Stimulated activated CD8-positive, alpha-beta memory T cell treated with anti-CD3 and anti-CD28 coated beads, Interleukin-7, amount 100 ng/mL, for 4 hours (primary cell): ENCODE measurements around the gene LILRA2.
"Not testable (repeated sequence)": the region's sequence is repeated elsewhere in the genome, so short reads cannot be mapped to it uniquely, and the experiment has no call there.

Experiments
- DNase-seq, 2 donors: peaks; one replicate each; pipeline ENCODE4 v3.0.0-alpha.2; 2020; ENCODE audit warnings: low read depth in 2 of 2

LILRA2 gene

DNA sequence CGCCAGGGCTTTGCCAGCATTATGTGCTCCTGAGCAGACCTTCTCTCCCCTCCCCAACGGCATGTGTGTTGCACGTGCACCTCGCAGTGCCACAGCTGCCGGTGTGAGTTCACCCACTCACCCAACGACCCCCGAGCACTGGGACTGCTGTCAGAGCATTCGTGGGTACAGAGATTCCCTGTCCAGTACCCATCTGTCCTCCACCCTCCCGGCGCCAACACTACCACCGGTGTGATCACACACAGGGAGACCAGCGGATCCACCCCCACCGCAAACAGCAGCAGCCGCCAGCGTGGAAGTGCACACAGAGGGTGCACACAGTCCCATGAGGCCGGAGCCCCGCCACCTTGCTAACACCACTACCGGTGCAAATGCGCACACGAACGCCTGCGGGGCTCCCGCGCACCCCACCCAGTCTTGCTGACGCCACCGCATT lies 35.8 kb downstream of the LILRA2 start:
- no peak for DNase-seq

DNA sequence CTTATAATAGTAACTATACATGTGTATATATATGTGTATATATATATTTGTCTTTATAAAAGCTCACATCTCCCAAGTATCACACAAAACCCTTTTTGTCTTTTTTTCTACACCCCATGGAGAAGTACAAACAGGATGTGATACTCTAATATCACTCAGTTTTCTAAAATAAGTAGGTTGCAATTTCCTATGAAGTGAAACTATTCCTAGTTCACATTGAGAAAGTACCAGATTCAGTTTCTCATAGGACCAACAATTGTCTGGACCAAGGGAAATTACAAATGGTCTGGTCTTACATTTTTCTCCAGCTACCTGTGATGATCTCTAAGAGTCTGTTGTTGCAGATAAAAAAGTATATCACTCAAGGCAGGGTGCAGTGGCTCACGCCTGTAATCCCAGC lies 38.8 kb downstream of the LILRA2 start:
- DNase-seq = no peak

DNA sequence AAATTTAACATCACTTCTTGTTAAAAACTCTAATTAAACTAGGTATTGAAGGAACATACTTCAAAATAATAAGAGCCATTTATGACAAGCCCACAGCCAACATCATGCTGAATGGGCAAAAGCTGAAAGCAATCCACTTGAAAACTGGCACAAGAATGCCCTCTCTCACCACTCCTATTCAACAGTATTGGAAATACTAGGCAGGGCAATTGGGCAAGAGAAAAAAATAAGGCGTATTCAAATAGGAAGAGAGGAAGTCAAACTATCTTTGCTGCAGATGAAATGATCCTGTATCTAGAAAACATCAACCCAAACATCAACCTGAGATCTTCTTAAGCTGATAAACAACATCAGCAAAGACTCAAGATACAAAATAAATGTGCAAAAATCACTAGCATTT lies 41.1 kb downstream of the LILRA2 start:
- no peak for DNase-seq

DNA sequence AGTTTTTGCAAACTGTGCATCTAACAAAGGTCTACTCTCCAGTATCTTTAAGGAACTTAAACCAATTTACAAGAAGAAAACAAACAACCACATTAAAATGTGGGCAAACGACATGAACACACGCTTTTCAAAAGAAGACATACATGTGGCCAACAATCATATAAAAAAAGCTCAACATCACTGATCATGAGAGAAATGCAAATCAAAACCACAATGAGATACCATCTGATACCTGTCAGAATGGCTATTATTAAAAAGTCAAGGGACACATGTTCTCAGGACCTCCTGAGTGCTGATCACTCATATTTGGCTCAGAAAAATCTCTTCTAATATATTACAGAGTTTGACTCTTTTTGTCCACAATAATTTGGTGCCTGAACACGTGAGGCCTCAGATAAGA lies 42.5 kb downstream of the LILRA2 start:
- DNase-seq = no peak

DNA sequence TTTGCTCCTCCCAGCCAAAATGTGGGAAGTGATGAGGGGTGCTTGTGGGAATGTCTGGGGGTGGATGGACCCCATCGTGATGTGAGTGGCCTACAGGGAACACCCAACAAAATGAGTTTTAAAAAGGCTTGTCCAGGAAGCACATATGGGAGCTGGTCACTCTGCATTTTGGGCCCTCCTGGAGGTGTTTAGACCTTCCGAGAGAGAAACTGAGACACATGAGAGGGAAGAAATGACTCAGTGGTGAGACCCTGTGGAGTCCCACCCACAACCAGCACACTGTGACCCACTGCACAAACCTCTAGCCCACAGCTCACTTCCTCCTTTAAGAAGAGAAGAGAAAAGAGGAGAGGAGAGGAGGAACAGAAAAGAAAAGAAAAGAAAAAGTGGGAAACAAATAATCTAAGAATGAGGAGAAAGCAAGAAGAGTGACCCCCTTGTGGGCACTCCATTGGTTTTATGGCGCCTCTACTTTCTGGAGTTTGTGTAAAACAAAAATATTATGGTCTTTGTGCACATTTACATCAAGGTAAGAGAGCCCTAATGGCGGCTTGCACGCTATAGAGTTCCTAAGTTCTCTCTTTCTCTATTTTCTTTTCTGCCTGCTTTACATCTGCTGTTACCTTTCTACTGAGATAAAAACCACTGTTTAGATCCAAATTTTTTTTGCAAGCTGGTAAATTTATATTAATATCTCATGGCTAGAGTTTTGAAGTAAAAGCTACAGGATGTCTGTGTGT lies 43.4 kb downstream of the LILRA2 start:
- no peak for DNase-seq

DNA sequence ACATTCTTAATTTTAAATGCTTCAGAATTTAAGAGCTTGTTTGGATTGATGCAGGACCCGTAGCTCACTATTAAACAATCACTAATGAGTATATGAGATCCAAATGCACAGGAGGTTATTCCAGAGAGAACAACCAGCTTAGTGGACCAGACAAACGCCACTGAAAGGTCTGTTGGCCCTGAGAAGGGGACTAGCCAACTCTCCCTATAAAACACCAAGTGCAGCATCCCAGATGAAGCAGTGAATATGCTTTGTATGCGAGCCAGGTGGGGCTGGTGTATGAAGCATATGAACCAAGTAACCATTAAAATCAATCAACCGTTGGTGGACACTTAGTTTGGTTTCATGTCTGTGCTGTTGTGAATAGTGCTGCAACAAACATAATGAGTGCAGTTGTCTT lies 46.9 kb downstream of the LILRA2 start:
- no peak for DNase-seq

DNA sequence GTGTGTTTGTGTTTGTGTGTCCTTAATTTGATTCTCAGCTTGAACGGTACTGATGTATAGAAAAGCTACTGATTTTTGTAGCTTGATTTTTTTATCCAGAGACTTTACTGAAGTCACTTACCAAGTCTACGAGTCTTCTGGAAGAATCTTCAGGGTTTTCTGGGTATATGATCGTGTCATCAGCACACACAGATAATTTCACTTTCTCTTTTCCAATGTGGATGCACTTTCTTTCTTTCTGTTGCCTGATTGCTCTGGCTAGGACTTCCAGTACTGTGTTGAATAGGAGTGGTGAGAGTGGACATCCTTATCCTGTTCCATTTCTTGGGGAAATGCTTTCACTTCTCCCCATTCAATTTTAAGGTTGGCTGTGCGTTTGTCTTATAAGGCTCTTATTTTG lies 48.8 kb downstream of the LILRA2 start:
- no peak for DNase-seq

DNA sequence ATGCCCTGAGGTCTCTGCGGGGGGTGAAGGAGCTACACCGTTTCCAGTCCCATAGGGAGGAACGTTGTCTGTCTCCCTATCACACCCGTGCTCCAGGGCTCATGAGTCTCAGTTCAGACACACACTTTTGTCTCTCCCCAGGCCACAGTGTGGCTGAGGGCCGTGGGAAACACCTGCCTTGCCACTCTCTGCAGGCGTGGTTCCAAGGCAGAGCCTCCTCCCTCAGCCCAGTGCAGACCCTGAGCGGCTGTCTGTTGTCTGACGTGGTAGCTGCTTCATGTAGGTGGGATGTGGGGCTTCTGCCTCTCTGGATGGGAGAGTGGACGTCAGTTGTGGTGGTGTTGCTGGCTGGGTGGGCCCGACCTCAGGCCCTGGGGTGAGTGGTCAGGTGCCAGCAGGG lies 50.6 kb downstream of the LILRA2 start:
- not testable (repeated sequence) for DNase-seq

DNA sequence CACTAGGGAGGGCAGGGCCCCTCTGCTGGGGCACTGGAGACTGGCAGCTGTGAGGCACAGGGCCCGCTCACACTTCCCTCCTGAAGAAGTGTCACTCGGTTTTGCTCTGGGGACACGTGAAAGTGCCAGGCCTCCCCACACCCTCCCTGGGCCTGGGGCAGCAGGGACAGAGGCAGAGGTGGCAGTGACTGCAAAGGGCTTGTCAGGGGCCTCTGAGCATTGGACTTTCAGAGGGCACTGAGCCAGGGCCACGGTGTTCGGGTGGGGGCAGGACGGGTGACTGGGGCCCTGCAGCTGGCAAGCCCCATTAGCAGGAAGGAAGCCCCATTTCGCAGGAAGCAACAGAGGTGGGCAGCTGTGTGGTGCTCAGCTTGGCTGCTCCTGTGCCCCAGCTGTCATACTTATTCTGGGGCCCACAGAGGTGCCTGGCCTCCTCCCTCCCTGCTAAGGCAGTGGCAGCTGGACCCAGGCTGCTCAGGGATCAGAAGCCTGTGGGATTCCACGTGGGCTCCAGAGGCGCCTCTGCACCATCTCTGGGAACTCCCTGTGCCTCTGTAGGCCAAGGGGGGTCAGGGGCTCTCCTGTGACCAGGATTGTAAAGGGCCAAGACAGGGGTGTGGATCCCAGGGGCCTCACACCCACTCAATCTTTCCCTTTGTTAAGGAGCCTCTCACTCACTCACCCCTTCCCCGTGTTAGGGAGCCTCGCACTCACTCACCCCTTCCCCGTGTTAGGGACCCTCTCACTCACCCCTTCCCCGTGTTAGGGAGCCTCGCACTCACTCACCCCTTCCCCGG lies 51.5 kb downstream of the LILRA2 start:
- not testable (repeated sequence) for DNase-seq

DNA sequence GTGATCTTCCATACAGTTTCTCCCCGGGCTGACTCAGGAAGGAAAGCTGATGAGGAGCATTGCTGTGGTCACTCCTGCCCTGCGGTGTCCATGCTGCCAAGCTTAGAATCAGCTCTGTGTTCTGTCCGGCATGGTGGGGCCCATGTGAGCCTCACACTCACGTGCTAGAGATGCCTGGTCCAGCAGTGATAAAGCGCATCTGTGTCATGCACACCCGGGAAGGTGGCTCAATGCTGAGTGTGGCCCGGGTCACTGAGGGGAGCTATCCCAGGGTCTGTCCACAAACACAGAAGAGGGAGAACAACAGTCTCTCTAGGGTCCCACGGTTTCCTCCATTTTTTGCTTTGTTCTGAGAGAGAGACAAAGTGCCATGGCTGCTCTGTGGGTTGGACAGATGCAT lies 53.2 kb downstream of the LILRA2 start:
- DNase-seq = no peak

DNA sequence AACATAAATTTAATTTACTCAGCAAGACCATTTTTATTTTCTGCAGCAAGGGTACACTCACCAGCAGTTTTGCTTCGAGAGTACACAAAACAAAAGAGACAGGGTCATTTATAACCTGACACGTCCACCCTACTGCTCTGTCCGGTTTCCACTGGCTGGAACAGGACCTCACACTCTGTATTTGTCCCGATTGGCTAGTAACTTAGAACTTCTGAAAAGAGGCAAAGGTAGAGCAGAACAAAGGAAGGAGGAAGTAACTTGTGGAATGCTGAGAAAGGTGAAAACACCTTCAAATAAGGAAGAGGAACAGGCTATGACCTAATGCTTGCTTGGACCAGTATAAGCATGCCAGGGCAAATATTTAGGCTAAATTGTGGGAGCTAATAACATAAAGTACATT lies 54.3 kb downstream of the LILRA2 start:
- not testable (repeated sequence) for DNase-seq

DNA sequence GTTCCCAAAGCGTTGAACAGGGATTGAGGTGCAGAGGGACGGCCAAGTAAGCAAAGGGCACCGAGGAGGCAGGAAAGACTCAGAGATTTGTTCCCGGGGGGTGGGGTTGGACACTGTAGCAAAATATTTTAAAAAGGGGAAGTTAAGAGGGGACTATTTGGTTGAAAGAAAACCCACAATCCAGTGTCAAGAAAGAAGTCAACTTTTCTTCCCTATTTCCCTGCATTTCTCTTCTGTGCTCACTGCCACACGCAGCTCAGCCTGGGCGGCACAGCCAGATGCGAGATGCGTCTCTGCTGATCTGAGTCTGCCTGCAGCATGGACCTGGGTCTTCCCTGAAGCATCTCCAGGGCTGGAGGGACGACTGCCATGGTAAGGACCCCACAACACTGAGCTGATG lies 56.7 kb downstream of the LILRA2 start, which contains the start of gene LILRB1:
Gene LILRB1 (plus strand): TSS at position 223 of the 400 bp plus-strand sequence. CDS start 590 bp downstream, outside the sequence.
- DNase-seq = not testable (repeated sequence)

DNA sequence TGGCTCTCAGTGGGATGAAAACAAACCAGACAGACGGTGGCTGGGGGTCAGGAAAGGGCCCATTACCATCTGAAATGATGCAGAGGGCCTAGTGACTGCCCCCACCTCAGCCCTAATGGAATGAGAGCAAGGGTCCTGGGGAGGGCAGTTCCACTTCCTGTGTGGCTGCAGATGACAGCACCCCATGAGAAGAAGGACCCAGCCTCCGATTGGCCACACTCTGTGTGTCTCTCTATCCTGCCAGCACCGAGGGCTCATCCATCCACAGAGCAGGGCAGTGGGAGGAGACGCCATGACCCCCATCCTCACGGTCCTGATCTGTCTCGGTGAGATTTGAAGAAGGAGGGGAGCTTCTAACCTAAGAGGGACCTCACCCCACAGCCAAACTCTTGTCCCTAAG lies 57.2 kb downstream of the LILRA2 start:
- no peak for DNase-seq

DNA sequence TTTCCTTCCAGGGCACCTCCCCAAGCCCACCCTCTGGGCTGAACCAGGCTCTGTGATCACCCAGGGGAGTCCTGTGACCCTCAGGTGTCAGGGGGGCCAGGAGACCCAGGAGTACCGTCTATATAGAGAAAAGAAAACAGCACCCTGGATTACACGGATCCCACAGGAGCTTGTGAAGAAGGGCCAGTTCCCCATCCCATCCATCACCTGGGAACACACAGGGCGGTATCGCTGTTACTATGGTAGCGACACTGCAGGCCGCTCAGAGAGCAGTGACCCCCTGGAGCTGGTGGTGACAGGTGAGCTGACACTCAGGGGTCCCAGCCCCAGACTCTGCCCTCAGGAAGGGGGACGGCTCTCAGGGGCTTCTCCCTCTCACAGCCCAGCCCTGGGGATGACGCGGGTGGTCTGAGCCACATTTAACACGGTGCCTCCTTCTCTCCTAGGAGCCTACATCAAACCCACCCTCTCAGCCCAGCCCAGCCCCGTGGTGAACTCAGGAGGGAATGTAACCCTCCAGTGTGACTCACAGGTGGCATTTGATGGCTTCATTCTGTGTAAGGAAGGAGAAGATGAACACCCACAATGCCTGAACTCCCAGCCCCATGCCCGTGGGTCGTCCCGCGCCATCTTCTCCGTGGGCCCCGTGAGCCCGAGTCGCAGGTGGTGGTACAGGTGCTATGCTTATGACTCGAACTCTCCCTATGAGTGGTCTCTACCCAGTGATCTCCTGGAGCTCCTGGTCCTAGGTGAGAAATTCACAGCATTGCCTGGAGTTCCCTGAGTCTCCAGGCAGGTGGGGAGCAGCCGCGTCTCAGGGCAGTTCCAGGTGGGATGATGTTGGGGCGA lies 58.1 kb downstream of the LILRA2 start:
- DNase-seq = not testable (repeated sequence)

DNA sequence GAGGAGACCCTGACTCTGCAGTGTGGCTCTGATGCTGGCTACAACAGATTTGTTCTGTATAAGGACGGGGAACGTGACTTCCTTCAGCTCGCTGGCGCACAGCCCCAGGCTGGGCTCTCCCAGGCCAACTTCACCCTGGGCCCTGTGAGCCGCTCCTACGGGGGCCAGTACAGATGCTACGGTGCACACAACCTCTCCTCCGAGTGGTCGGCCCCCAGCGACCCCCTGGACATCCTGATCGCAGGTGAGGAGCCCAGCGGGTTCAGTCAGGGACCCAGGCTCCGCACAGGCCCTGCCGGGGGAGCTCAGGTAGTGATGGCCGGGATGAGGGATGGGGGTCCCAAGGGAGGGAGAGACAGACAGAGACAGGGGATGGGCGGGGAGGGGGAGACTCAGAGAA lies 58.9 kb downstream of the LILRA2 start:
- not testable (repeated sequence) for DNase-seq

DNA sequence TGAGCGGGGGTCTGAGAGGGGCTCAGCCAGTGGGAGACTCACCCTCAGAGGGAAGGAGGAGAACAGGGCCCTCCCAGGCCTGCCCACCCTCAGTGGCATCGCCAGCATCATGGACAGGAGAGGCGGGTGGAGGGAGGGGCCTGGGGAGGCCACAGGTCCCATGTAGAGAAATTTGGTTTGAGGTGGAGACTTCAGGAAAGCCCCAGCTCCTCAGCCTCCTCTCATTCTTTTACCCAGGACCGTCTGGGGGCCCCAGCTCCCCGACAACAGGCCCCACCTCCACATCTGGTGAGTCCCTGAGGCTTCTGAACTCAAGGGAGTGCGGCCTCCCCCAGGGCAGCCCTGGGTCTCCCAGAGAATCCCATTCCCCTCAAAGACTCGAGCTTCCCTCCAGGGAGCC lies 59.8 kb downstream of the LILRA2 start:
- no peak for DNase-seq

DNA sequence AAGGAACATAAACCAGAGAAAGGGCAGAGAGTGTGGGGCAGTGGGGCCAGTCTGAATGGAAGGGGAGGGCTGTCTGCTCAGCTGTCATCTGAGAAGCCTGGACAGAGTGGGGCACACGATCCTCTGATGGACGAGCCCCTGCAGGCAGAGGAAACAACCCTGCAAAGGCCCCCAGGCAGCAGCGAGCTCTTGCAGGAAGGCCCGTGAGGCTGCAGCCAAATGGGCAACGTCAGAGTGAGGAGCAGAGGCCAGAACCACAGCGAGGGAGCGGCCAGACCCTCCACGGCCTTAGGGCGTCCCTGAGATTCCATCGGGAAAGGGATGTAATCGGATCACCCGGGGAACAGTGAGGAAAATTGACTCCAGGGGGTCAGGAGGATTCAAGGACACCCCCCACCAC lies 62.5 kb downstream of the LILRA2 start:
- not testable (repeated sequence) for DNase-seq

DNA sequence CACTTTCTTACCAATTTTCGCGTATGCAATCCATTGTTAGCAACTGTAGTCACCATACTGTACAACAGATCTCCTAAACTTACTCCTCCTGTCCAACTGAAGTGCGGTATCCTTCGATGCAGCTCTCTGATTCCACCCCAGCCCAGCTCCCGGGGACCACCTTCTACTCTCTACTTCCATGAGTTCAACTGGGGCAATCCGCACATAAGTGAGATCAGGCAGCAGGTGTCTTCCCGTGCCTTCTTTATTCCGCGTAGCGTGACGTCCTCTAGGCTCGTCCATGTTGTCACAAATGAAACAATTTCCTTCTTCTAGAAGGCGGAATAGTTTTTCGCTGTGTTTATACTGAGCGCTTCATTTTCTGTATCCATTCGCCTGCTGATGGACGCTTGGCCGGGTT lies 65.1 kb downstream of the LILRA2 start:
- DNase-seq = no peak
